Measurements from ENCODE around the gene LBX1.
A peak's percentile ranks its signal among the peaks of the same experiment; 100 is the strongest.

The LBX1 gene

DNA sequence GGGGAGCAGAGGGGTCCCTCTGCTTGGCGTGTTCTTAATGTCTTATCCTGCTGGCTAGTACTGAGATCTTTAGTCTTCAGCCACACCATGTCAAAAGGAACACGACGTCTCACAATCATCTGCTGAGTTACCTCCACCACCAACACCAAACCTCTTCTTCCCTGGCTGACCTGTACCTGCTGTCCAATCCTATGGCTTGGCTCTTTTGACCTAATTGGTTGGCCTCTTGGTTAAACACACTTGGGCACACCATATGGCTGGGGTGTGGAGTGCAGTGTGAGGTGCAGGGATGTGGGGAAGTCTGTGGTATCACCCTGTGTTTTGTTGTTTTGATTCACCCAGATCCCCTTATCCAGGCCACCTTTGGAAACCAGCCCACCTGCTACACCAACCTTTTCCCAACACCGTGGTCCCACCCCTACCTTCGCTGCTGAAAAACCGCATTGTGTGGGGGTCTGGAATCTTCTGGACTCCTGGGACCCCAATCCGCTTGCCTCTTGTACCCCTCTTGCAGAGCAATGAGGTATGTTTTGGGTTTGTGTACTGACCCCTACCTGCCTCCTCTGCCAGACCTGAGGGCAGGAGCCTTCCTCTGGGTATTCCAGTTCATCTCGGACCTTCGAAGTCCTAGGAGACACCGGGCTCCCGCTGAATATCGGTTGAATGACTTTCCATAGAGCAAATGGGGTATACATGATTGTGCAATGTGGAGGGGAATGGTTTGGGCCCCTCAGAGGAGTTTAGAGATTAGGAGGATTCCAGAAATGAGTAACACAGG lies 2.8 kb upstream of the LBX1 start:
- ChIA-PET CTCF (no interaction called here), POLR2A (ENCODE audit: low non-redundant PET) (no interaction called here)
- DNase-seq (ENCODE audit: low spot score) = no peak
- TF ChIP-seq, protein P1, sequence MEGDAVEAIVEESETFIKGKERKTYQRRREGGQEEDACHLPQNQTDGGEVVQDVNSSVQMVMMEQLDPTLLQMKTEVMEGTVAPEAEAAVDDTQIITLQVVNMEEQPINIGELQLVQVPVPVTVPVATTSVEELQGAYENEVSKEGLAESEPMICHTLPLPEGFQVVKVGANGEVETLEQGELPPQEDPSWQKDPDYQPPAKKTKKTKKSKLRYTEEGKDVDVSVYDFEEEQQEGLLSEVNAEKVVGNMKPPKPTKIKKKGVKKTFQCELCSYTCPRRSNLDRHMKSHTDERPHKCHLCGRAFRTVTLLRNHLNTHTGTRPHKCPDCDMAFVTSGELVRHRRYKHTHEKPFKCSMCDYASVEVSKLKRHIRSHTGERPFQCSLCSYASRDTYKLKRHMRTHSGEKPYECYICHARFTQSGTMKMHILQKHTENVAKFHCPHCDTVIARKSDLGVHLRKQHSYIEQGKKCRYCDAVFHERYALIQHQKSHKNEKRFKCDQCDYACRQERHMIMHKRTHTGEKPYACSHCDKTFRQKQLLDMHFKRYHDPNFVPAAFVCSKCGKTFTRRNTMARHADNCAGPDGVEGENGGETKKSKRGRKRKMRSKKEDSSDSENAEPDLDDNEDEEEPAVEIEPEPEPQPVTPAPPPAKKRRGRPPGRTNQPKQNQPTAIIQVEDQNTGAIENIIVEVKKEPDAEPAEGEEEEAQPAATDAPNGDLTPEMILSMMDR (conservative IDR thresholded peaks at IDR 0.05; ENCODE audit: low read depth) = no peak
- no peak overlapping the region for H3K27ac ChIP-seq

DNA sequence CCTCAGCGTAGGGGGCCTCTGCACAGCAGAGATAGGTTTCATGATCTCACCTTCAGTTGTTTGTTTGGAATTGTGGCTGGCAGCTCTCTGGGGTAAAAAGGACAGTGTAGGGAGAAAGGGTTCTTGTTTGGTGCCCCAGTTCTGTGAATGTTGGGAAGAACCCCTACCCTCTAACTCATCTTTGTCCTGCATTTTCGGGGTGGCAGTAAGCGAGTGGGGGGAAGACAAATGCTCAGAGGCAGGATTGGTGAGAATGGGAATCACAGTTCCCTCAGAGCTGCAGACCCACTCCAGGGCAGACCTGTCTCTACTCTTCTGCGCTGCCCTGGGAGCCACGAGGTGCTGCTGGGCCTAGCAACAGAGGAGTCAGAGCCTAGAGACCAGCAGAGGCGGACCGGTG lies 1.8 kb upstream of the LBX1 start:
- no peak for DNase-seq (ENCODE audit: low spot score)
- H3K27ac ChIP-seq = no peak overlapping the region
- POLR2A ChIA-PET (ENCODE audit: low non-redundant PET) = no interaction called here
- TF ChIP-seq, protein P1 (conservative IDR thresholded peaks at IDR 0.05; ENCODE audit: low read depth) = no peak
- CTCF ChIA-PET = interaction anchor here (0.6 kb wide), 1 partner anchor 57 kb away, joined by 3 read pairs; no protein-coding TSS in a partner anchor

DNA sequence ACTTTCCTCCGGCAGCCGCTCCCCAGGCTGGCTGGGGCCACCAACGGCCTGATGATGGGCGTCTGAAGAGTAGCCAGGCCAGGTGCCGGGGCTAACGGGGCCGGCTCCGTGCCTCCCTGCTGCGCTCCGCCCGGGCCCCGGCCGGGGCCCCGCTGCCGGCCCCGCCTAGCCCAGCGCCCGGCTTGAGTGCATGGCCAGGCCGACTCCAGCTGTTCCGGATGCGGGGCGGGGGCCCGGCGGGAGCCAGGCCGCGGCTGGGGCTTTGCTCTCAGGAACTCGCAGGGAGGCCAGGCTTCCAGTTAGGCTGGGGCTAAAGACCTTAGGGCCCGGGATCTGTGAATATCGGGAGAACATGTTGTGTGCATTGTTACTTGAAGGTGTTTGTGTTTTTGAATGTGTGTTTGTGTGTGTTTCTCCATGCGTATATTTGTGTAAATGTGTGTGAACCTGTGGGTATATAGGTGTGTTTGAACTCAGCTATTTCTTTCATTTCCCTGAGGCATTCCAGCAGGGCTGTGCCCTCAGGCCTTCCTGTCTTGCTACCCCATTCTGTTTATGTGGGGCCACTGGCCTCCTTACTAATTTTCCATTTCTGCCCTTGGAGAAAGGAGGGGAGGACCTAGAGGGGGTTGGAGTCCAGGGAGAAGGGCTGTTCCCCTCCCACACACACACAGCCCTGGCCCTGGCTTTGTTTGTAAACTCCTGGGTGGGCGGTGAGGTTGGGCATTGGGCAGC lies 1.1 kb upstream of the LBX1 start:
- ChIA-PET POLR2A (ENCODE audit: low non-redundant PET) (no interaction called here), CTCF (interaction anchor here (0.5 to 1.9 kb wide), 3 partner anchors 16 to 211 kb away, joined by 3 to 15 read pairs (median 3); no protein-coding TSS in a partner anchor)
- DNase-seq (ENCODE audit: low spot score) = no peak
- no peak overlapping the region for H3K27ac ChIP-seq
- TF ChIP-seq, protein P1 (conservative IDR thresholded peaks at IDR 0.05; ENCODE audit: low read depth) = no peak

DNA sequence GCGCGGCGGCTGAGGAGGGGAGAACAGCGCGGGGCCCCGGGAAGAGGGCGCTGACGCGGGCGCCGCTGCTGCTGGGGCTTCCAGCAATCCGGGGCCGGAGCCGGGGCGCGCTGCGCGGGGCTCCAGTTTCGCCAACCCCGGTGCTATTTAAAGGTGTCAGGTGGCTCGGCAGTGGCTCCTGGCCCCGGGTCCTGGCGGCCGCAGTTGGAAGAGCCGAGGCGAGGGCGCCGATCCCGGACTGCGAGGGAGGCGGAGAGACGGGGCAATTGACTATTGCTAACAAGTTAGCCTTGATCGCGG lies 347 bp downstream of the LBX1 start:
- ChIA-PET POLR2A (ENCODE audit: low non-redundant PET) (no interaction called here), CTCF (interaction anchor here (0.5 to 1.9 kb wide), 6 partner anchors 11 to 105 kb away, joined by 3 to 15 read pairs (median 4); no protein-coding TSS in a partner anchor)
- H3K27ac ChIP-seq = no peak overlapping the region
- peak; percentile 36 for DNase-seq (ENCODE audit: low spot score)
- TF ChIP-seq, protein P1 (conservative IDR thresholded peaks at IDR 0.05; ENCODE audit: low read depth) = no peak

DNA sequence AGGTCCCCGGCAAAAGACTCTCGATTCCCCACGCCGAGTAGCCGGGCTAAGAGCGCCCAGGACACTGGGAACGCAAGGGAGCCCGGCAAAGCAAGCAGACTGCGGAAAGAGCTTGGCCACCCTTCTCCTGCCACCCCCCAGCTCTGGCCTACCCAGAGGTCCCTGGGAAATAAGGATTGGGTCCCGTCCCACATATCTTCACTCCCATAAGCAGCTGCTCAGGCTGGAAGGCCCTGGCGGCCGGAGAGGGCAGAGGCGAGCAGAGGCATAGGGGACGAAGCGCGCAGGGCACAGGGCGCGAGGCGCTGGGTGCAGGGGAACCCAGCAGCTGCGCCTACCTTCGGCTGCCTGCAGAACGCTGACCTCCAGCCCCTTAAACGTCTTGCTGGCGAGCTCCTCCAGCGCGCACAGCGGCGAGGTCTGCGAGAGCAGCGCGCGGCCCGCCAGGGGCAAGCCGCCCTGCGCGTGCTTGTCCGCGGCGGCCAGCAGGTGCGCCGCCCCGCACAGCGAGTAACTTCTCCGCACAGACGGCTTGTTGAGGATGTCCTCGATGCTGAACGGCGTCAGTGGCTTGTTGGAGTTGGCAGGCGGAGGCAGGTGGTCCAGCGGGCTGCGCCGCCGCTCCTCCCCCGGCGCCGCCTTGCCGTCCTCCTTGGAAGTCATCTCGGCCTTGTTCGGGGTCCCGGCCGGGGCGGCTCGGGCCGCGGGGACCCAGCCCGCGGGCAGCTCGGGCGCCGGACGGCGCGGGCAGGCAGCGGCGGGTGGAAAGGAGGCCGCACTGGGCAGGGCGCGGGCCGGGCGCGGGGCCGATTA lies 904 bp downstream of the LBX1 start:
- POLR2A ChIA-PET (ENCODE audit: low non-redundant PET) = no interaction called here
- no peak for DNase-seq (ENCODE audit: low spot score)
- CTCF ChIA-PET = interaction anchor here (0.6 to 2.1 kb wide), 4 partner anchors 12 to 178 kb away, joined by 3 to 8 read pairs (median 4); no protein-coding TSS in a partner anchor
- TF ChIP-seq, protein P1 (conservative IDR thresholded peaks at IDR 0.05; ENCODE audit: low read depth) = no peak
- no peak overlapping the region for H3K27ac ChIP-seq
